Body of pancreas (tissue), 4 donors: ENCODE results near the gene BANP.

Source experiments
- CTCF ChIP-seq, 7 experiments: fragments of 450-650 bp in 4 of 7; fragments of 200-600 bp in 3 of 7; sonication (generic) in 3 of 7; IDR thresholded peaks; one replicate each; pipeline ENCODE4 v1.5.1; 2016 to 2019; ENCODE audit warnings: antibody characterized with exemption in 7 of 7
- POLR2A ChIP-seq, 3 donors: fragments of 450-650 bp; IDR thresholded peaks; one replicate each; pipeline ENCODE4 v1.6.1; 2016; ENCODE audit warnings: antibody characterized with exemption in 3 of 3, mild to moderate bottlenecking in 2 of 3

- TF ChIP-seq CTCF (IDR thresholded peaks at IDR 0.05) (no peak), POLR2A (IDR thresholded peaks at IDR 0.05) (no peak)
These were observed 53.2 kb downstream of the BANP start for GRCh38 chr16:88004391-88004790.
